C4-2B (cell line): Measurements from ENCODE around the gene USP17L24.
"Not testable (repeated sequence)": the region's sequence is repeated elsewhere in the genome, so short reads cannot be mapped to it uniquely, and the experiment has no call there.

Experiments
- ZFX ChIP-seq: fragments of 450-650 bp; IDR thresholded peaks from 2 replicates; pipeline ENCODE4 v1.6.1; 2017
- TF ChIP-seq, protein P1 (sequence below): fragments of 450-650 bp; conservative IDR thresholded peaks from 2 replicates; pipeline ENCODE4 v1.5.1; 2017; ENCODE audit warnings: mild to moderate bottlenecking

GRCh38 chr4:9339103-9339502 lies 14.1 kb downstream of the USP17L24 start, which contains the start of gene USP17L5:
- TF ChIP-seq, protein P1, sequence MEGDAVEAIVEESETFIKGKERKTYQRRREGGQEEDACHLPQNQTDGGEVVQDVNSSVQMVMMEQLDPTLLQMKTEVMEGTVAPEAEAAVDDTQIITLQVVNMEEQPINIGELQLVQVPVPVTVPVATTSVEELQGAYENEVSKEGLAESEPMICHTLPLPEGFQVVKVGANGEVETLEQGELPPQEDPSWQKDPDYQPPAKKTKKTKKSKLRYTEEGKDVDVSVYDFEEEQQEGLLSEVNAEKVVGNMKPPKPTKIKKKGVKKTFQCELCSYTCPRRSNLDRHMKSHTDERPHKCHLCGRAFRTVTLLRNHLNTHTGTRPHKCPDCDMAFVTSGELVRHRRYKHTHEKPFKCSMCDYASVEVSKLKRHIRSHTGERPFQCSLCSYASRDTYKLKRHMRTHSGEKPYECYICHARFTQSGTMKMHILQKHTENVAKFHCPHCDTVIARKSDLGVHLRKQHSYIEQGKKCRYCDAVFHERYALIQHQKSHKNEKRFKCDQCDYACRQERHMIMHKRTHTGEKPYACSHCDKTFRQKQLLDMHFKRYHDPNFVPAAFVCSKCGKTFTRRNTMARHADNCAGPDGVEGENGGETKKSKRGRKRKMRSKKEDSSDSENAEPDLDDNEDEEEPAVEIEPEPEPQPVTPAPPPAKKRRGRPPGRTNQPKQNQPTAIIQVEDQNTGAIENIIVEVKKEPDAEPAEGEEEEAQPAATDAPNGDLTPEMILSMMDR, result not testable (repeated sequence)
- TF ChIP-seq ZFX, result not testable (repeated sequence)
